HepG2 (cell line): ENCODE measurements around the gene KSR1. TPM values are rescaled to one million over a fixed set of nuclear protein-coding genes. Genes with fewer than 3 reads are reported as not detected.

ENCODE experiments used
- AHDC1 ChIP-seq: sonication (generic); formaldehyde crosslinking; IDR thresholded peaks from 2 replicates; pipeline ENCODE4 v1.5.1; 2020; ENCODE audit warnings: mild to moderate bottlenecking, missing genetic modification reagents, borderline replicate concordance
- ATAD3A ChIP-seq: sonication (generic); formaldehyde crosslinking; IDR thresholded peaks from 2 replicates; pipeline ENCODE4 v1.4.0; 2020; ENCODE audit warnings: missing genetic modification reagents
- ATF2 ChIP-seq: sonication (generic); formaldehyde crosslinking; IDR thresholded peaks from 2 replicates; pipeline ENCODE4 v1.4.0; 2020; ENCODE audit warnings: missing genetic modification reagents
- DNMT1 ChIP-seq: sonication (generic); formaldehyde crosslinking; IDR thresholded peaks from 2 replicates; pipeline ENCODE4 v1.5.1; 2020; ENCODE audit warnings: mild to moderate bottlenecking, missing genetic modification reagents
- MATR3 ChIP-seq: sonication (generic); formaldehyde crosslinking; IDR thresholded peaks from 2 replicates; pipeline ENCODE4 v1.4.0; 2020; ENCODE audit warnings: missing genetic modification reagents
- PHB2 ChIP-seq: fragments of 450-650 bp; IDR thresholded peaks from 2 replicates; pipeline ENCODE4 v1.6.1; 2018; ENCODE audit not compliant: partially characterized antibody
- RBAK ChIP-seq: sonication (generic); formaldehyde crosslinking; IDR thresholded peaks from 2 replicates; pipeline ENCODE4 v1.5.1; 2020; ENCODE audit warnings: mild to moderate bottlenecking, missing genetic modification reagents
- U2AF2 ChIP-seq: fragments of 200-400 bp; formaldehyde crosslinking; IDR thresholded peaks from 2 replicates; pipeline ENCODE4 v1.6.1; 2017; ENCODE audit warnings: low read depth, mild to moderate bottlenecking, low read length
- ZC3H4 ChIP-seq: sonication (generic); formaldehyde crosslinking; IDR thresholded peaks from 2 replicates; pipeline ENCODE4 v1.4.0; 2020; ENCODE audit warnings: missing genetic modification reagents, borderline replicate concordance
- ZFP36L1 ChIP-seq: sonication (generic); formaldehyde crosslinking; IDR thresholded peaks from 2 replicates; pipeline ENCODE4 v1.8.0; 2022; ENCODE audit warnings: mild to moderate bottlenecking, missing genetic modification reagents, moderate library complexity
- ZFYVE20 ChIP-seq: sonication (generic); formaldehyde crosslinking; IDR thresholded peaks from 2 replicates; pipeline ENCODE4 v1.8.0; 2023; ENCODE audit warnings: low read depth, mild to moderate bottlenecking, moderate library complexity, missing genetic modification reagents, borderline replicate concordance
- ZNF33B ChIP-seq: sonication (generic); formaldehyde crosslinking; IDR thresholded peaks from 2 replicates; pipeline ENCODE4 v1.5.1; 2020; ENCODE audit warnings: mild to moderate bottlenecking, missing genetic modification reagents
- ZNF350 ChIP-seq: sonication (generic); formaldehyde crosslinking; IDR thresholded peaks from 2 replicates; pipeline ENCODE4 v1.4.0; 2020; ENCODE audit warnings: mild to moderate bottlenecking, low read depth, missing genetic modification reagents, borderline replicate concordance
- ZNF362 ChIP-seq: sonication (generic); formaldehyde crosslinking; IDR thresholded peaks from 2 replicates; pipeline ENCODE4 v1.4.0; 2020; ENCODE audit warnings: missing genetic modification reagents, mild to moderate bottlenecking, borderline replicate concordance
- ZNF446 ChIP-seq: sonication (generic); formaldehyde crosslinking; IDR thresholded peaks from 2 replicates; pipeline ENCODE4 v1.5.0; 2020; ENCODE audit warnings: mild to moderate bottlenecking, missing genetic modification reagents
- ZNF652 ChIP-seq: IDR thresholded peaks from 2 replicates; pipeline ENCODE4 v1.6.1; 2016; ENCODE audit warnings: low read depth, borderline replicate concordance
- ZNF780A ChIP-seq: sonication (generic); formaldehyde crosslinking; IDR thresholded peaks from 2 replicates; pipeline ENCODE4 v1.8.0; 2022; ENCODE audit warnings: mild to moderate bottlenecking, missing genetic modification reagents, moderate library complexity
- ZNF790 ChIP-seq: sonication (generic); formaldehyde crosslinking; IDR thresholded peaks from 2 replicates; pipeline ENCODE4 v1.8.0; 2022; ENCODE audit warnings: missing genetic modification reagents, mild to moderate bottlenecking, borderline replicate concordance
- polyA plus RNA-seq, 8 experiments: library from polyadenylated mRNA; depleted of rRNA in 3 of 8; stranded (reverse) in 7 of 8; unstranded in 1 of 8; fragments of >200 nt; fragmentation: Illumina TruSeq in 4 of 8; extraction: Trizol in 4 of 8; gene quantifications; 2 replicates each; pipeline versions ENCODE4 v1.2.1 to v1.2.3, GENCODE V29; 2011 to 2016; ENCODE audit warnings: low read depth in 4 of 8, missing spikeins in 1 of 8, mixed read lengths in 1 of 8; ENCODE audit not compliant: insufficient read depth in 1 of 8
- total RNA-seq, 5 experiments: library from RNA; depleted of rRNA; stranded (reverse); fragments of >200 nt; fragmentation: Illumina TruSeq; extraction: Trizol; gene quantifications; 2 replicates each; pipeline ENCODE4 v1.2.3, GENCODE V29; 2016; ENCODE audit warnings: low read depth in 1 of 5
- TF ChIP-seq, protein P1 (sequence below): sonication (generic); formaldehyde crosslinking; IDR thresholded peaks from 2 replicates; pipeline ENCODE4 v1.9.0; 2021; ENCODE audit warnings: missing genetic modification reagents, borderline replicate concordance
- TF ChIP-seq, protein P2 (sequence below): sonication (generic); formaldehyde crosslinking; IDR thresholded peaks from 2 replicates; pipeline ENCODE4 v1.5.1; 2020; ENCODE audit warnings: missing genetic modification reagents, mild to moderate bottlenecking, borderline replicate concordance

KSR1 gene
- total and polyA plus RNA-seq, 2 of the 13 experiments (the other 11 are each of a cell fraction or from before 2014, with no cell fraction given) = 10.1 to 16.6 TPM

DNA sequence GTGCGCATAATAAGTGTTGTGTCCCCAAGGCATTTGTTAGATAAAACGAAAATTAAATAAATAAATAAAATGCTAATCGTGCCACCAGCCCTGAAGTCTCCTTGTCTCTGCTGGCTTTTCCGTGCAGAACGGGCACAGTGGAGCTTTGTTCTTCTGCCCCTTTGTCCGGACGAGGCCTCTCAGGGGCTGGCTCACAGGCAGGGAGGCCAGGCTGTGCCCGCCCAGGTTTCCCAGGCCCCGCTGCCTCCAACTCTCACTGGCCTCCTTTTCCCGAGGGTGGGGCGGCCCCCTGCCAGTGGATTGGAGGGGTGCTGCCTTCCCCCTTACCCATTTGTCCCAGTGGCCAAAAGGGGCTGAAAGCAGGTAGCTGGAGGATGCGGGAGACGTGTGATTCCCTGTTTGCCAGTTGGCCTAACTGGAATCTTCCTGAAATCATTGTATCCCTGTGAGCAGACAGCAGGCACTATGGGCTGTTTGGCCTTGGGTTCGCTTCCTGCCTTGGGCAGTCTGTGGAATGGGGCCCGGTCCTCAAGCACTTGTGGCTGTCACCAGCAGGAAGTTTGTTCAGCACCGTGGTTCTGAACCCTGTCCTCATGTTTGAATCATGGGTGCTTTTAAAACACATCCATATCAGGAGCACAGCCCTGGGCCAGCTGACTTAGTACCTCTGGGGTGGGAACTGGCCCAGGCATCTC is 64.4 kb downstream of the KSR1 start (continued):
- TF ChIP-seq DNMT1 (CRISPR knock-in tag) = no peak
- no peak for TF ChIP-seq ZNF446 (CRISPR knock-in tag)
- no peak for TF ChIP-seq ZNF350
- TF ChIP-seq ZFP36L1 (CRISPR knock-in tag) = no peak
- TF ChIP-seq ATAD3A (CRISPR knock-in tag) = no peak
- TF ChIP-seq ZC3H4 (CRISPR knock-in tag) = no peak
- TF ChIP-seq AHDC1 (CRISPR knock-in tag) = peak; percentile 52; the same call in 1 of the 2 replicates
- TF ChIP-seq ZNF362 (CRISPR knock-in tag) = no peak
- TF ChIP-seq MATR3 (CRISPR knock-in tag) = no peak
- no peak for TF ChIP-seq U2AF2
- TF ChIP-seq ZNF790 (CRISPR knock-in tag) = no peak
- TF ChIP-seq, protein P1, sequence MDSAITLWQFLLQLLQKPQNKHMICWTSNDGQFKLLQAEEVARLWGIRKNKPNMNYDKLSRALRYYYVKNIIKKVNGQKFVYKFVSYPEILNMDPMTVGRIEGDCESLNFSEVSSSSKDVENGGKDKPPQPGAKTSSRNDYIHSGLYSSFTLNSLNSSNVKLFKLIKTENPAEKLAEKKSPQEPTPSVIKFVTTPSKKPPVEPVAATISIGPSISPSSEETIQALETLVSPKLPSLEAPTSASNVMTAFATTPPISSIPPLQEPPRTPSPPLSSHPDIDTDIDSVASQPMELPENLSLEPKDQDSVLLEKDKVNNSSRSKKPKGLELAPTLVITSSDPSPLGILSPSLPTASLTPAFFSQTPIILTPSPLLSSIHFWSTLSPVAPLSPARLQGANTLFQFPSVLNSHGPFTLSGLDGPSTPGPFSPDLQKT = no peak
- no peak for TF ChIP-seq ZNF780A (CRISPR knock-in tag)
- TF ChIP-seq, protein P2, sequence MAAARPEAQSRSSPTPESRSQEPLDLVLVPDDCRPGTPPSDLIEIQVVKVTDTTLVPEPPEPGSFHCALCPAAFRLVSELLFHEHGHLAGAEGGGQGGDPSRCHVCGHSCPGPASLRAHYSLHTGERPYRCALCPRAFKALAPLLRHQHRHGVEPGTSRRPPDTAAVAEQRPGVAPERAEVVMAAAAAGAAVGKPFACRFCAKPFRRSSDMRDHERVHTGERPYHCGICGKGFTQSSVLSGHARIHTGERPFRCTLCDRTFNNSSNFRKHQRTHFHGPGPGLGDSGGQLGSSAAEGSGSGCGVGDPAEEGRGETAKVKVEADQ (CRISPR knock-in tag) = no peak
- TF ChIP-seq ZNF33B (CRISPR knock-in tag) = no peak
- TF ChIP-seq PHB2 = no peak
- TF ChIP-seq ZFYVE20 (CRISPR knock-in tag) = no peak
- no peak for TF ChIP-seq RBAK (CRISPR knock-in tag)
- TF ChIP-seq ATF2 (CRISPR knock-in tag) = no peak
- TF ChIP-seq ZNF652 (CRISPR knock-in tag) = no peak
